Measurements from ENCODE around the gene PTPRM. TPM values are rescaled to one million over a fixed set of nuclear protein-coding genes. Genes with fewer than 3 reads are reported as not detected.
"Not testable (repeated sequence)": the region's sequence is repeated elsewhere in the genome, so short reads cannot be mapped to it uniquely, and the experiment has no call there.

PTPRM gene
- total and polyA plus RNA-seq, 4 donors, result 61.1 to 146 (median 87.5) TPM

GRCh38 chr18:7958081-7958896 is 391.2 kb downstream of the PTPRM start:
- H3K27ac ChIP-seq (ENCODE audit: low read depth in 1 of 2, low read length in 1 of 2), result peak overlapping the region in 1 of 2 donors; percentile 59
- TF ChIP-seq CTCF (IDR thresholded peaks at IDR 0.05; ENCODE audit: control extremely low read depth, extremely low read depth), result no peak
- H3K36me3 ChIP-seq (ENCODE audit: control insufficient read depth in 4 of 4, insufficient read depth in 4 of 4, low read length in 4 of 4), result peaks cover 0 to 4% (median under 1%) of the 10 kb centered on the region in 4 donors
- no peaks in the 10 kb centered on the region for H3K27me3 ChIP-seq (ENCODE audit: control insufficient read depth in 3 of 3, insufficient read depth in 3 of 3, low read length in 2 of 3)
- ATAC-seq (ENCODE audit: insufficient read depth, low FRiP score), result peak; percentile 15
- WGBS, 2 donors, result 44 to 71% methylated on average over 4 of the region's 4 CpGs
- peaks cover 0 to 32% (median 5%) of the 10 kb centered on the region in 5 donors for H3K4me1 ChIP-seq (ENCODE audit: control insufficient read depth in 5 of 5, insufficient read depth in 5 of 5, low read length in 5 of 5)
- H3K9me3 ChIP-seq (ENCODE audit: control insufficient read depth in 4 of 4, insufficient read depth in 3 of 4, low read length in 3 of 4), result no peaks in the 10 kb centered on the region
- no peak overlapping the region for H3K4me3 ChIP-seq
- no peak overlapping the region for H3K9ac ChIP-seq (ENCODE audit: insufficient read depth in 1 of 2, low read length in 2 of 2)
- no peak for DNase-seq

GRCh38 chr18:7958897-7959146 is 391.7 kb downstream of the PTPRM start:
- ATAC-seq (ENCODE audit: insufficient read depth, low FRiP score) (no peak), DNase-seq (no peak)
- Histone ChIP-seq H3K36me3 (ENCODE audit: control insufficient read depth in 4 of 4, insufficient read depth in 4 of 4, low read length in 4 of 4) (peaks cover 0 to 4% (median under 1%) of the 10 kb centered on the region in 4 donors), H3K4me3 (no peak overlapping the region), H3K27me3 (ENCODE audit: control insufficient read depth in 3 of 3, insufficient read depth in 3 of 3, low read length in 2 of 3) (no peaks in the 10 kb centered on the region), H3K9me3 (ENCODE audit: control insufficient read depth in 4 of 4, insufficient read depth in 3 of 4, low read length in 3 of 4) (no peaks in the 10 kb centered on the region), H3K27ac (ENCODE audit: low read depth in 1 of 2, low read length in 1 of 2) (peak overlapping the region in 1 of 2 donors; percentile 59), H3K4me1 (ENCODE audit: control insufficient read depth in 5 of 5, insufficient read depth in 5 of 5, low read length in 5 of 5) (peaks cover 0 to 34% (median 5%) of the 10 kb centered on the region in 5 donors), H3K9ac (ENCODE audit: insufficient read depth in 1 of 2, low read length in 2 of 2) (no peak overlapping the region)
- WGBS, 2 donors, result 71 to 81% methylated on average over 1 of the region's 1 CpG
- TF ChIP-seq CTCF (IDR thresholded peaks at IDR 0.05; ENCODE audit: control extremely low read depth, extremely low read depth), result no peak

- H3K27me3 ChIP-seq (ENCODE audit: control insufficient read depth in 3 of 3, insufficient read depth in 3 of 3, low read length in 2 of 3); H3K9ac ChIP-seq (ENCODE audit: insufficient read depth in 1 of 2, low read length in 2 of 2); ATAC-seq (ENCODE audit: insufficient read depth, low FRiP score); DNase-seq; H3K9me3 ChIP-seq (ENCODE audit: control insufficient read depth in 4 of 4, insufficient read depth in 3 of 4, low read length in 3 of 4); H3K4me3 ChIP-seq; H3K27ac ChIP-seq (ENCODE audit: low read depth in 1 of 2, low read length in 1 of 2); H3K36me3 ChIP-seq (ENCODE audit: control insufficient read depth in 4 of 4, insufficient read depth in 4 of 4, low read length in 4 of 4): not testable (repeated sequence)
- WGBS, 2 donors, result 87 to 91% methylated on average over 6 to 9 of the region's 18 CpGs
- peaks cover 0 to 15% (median 0%) of the 10 kb centered on the region in 5 donors for H3K4me1 ChIP-seq (ENCODE audit: control insufficient read depth in 5 of 5, insufficient read depth in 5 of 5, low read length in 5 of 5)
Measured at GRCh38 chr18:7966682-7967081, 399.6 kb downstream of the PTPRM start.

- H3K27ac ChIP-seq (ENCODE audit: low read depth in 1 of 2, low read length in 1 of 2), result peak overlapping the region in 1 of 2 donors; percentile 53
- H3K9me3 ChIP-seq (ENCODE audit: control insufficient read depth in 4 of 4, insufficient read depth in 3 of 4, low read length in 3 of 4), result no peaks in the 10 kb centered on the region
- DNase-seq (no peak), ATAC-seq (ENCODE audit: insufficient read depth, low FRiP score) (no peak)
- H3K36me3 ChIP-seq (ENCODE audit: control insufficient read depth in 4 of 4, insufficient read depth in 4 of 4, low read length in 4 of 4), result peaks cover 0 to 2% (median 0%) of the 10 kb centered on the region in 4 donors
- no peak overlapping the region for H3K9ac ChIP-seq (ENCODE audit: insufficient read depth in 1 of 2, low read length in 2 of 2)
- WGBS, 2 donors, result 89 to 95% methylated on average over 6 of the region's 6 CpGs
- H3K27me3 ChIP-seq (ENCODE audit: control insufficient read depth in 3 of 3, insufficient read depth in 3 of 3, low read length in 2 of 3), result no peaks in the 10 kb centered on the region
- peaks cover 0 to 14% (median 0%) of the 10 kb centered on the region in 5 donors for H3K4me1 ChIP-seq (ENCODE audit: control insufficient read depth in 5 of 5, insufficient read depth in 5 of 5, low read length in 5 of 5)
- H3K4me3 ChIP-seq, result no peak overlapping the region
- TF ChIP-seq CTCF (IDR thresholded peaks at IDR 0.05; ENCODE audit: control extremely low read depth, extremely low read depth), result no peak
Measured at GRCh38 chr18:7974200-7974874, 407.2 kb downstream of the PTPRM start.

All from lung (tissue), 12 donors.